Lower lobe of right lung (tissue), 2 donors: ENCODE data around the gene CITED2. TPM values are rescaled to one million over a fixed set of nuclear protein-coding genes. Genes with fewer than 3 reads are reported as not detected.
A peak's percentile ranks its signal among the peaks of the same experiment; 100 is the strongest.

ENCODE experiments used
- ATAC-seq, 2 donors: fragments of 200-7000 bp; cut with Tn5 transposase; one replicate each; pipeline ENCODE4 v1.9.1; 2020 to 2022; ENCODE audit warnings: mild to moderate bottlenecking in 2 of 2, moderate library complexity in 2 of 2
- DNase-seq: peaks from one replicate; pipeline ENCODE4 v3.0.0-alpha.2; 2020
- H3K27ac ChIP-seq: fragments of 200-600 bp; one replicate; pipeline ENCODE4 v1.8.0; 2022
- H3K27me3 ChIP-seq: fragments of 200-600 bp; one replicate; pipeline ENCODE4 v1.8.0; 2022; ENCODE audit warnings: low read depth
- H3K36me3 ChIP-seq: fragments of 200-600 bp; one replicate; pipeline ENCODE4 v1.8.0; 2022; ENCODE audit warnings: mild to moderate bottlenecking
- H3K4me1 ChIP-seq: fragments of 200-600 bp; one replicate; pipeline ENCODE4 v1.8.0; 2022
- H3K4me3 ChIP-seq: fragments of 200-600 bp; one replicate; pipeline ENCODE4 v1.8.0; 2022; ENCODE audit warnings: mild to moderate bottlenecking
- H3K9me3 ChIP-seq: fragments of 200-600 bp; one replicate; pipeline ENCODE4 v1.8.0; 2022
- intact Hi-C: fragments of 100-400 bp; cut with DNase I; formaldehyde crosslinking; loops from one replicate; pipeline ENCODE4 v1.11.0; 2022
- total RNA-seq: library from RNA; stranded (reverse); fragmentation: NEBNext Ultra II Directional; extraction: Animal tissue kit (Norgen Biotek cat#: 25700); gene quantifications from one replicate; pipeline ENCODE4 v1.2.1, GENCODE V29; 2021
- TF ChIP-seq, protein P1 (sequence below): fragments of 200-600 bp; IDR thresholded peaks from one replicate; pipeline ENCODE4 v1.8.0; 2022; ENCODE audit warnings: antibody characterized with exemption, mild to moderate bottlenecking
- donor health status: DM: no; HTN: yes; CAD: no; lungs with severe emphysema.

The CITED2 gene
- total RNA-seq, 1 donor from 2014 or later, result 275 TPM

- no peak overlapping the region for H3K27ac ChIP-seq
- intact Hi-C loops, result no loop called here
Measured at GRCh38 chr6:139336488-139336887, 38.0 kb downstream of the CITED2 start.

GRCh38 chr6:139335447-139336210, 38.8 kb downstream of the CITED2 start:
- H3K4me1 ChIP-seq, result peaks cover 18% of the 10 kb centered on the region
- intact Hi-C loops, result no loop called here
- H3K9me3 ChIP-seq, result no peaks in the 10 kb centered on the region
- no peaks in the 10 kb centered on the region for H3K36me3 ChIP-seq
- H3K27me3 ChIP-seq, result no peaks in the 10 kb centered on the region
- TF ChIP-seq, protein P1, sequence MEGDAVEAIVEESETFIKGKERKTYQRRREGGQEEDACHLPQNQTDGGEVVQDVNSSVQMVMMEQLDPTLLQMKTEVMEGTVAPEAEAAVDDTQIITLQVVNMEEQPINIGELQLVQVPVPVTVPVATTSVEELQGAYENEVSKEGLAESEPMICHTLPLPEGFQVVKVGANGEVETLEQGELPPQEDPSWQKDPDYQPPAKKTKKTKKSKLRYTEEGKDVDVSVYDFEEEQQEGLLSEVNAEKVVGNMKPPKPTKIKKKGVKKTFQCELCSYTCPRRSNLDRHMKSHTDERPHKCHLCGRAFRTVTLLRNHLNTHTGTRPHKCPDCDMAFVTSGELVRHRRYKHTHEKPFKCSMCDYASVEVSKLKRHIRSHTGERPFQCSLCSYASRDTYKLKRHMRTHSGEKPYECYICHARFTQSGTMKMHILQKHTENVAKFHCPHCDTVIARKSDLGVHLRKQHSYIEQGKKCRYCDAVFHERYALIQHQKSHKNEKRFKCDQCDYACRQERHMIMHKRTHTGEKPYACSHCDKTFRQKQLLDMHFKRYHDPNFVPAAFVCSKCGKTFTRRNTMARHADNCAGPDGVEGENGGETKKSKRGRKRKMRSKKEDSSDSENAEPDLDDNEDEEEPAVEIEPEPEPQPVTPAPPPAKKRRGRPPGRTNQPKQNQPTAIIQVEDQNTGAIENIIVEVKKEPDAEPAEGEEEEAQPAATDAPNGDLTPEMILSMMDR, result no peak
- H3K4me3 ChIP-seq, result no peak overlapping the region
- no peak overlapping the region for H3K27ac ChIP-seq
- DNase-seq (no peak), ATAC-seq (no peak)

More at GRCh38 chr6:139336488-139336887, 38.0 kb downstream of the CITED2 start:
- Histone ChIP-seq H3K4me3 (no peak overlapping the region), H3K4me1 (peaks cover 18% of the 10 kb centered on the region), H3K9me3 (no peaks in the 10 kb centered on the region), H3K36me3 (no peaks in the 10 kb centered on the region), H3K27me3 (no peaks in the 10 kb centered on the region)
- no peak for DNase-seq
- ATAC-seq, result no peak
- TF ChIP-seq, protein P1, result no peak

GRCh38 chr6:139334806-139335446, 39.5 kb downstream of the CITED2 start:
- DNase-seq, result no peak
- peak overlapping the region; percentile 24 for H3K27ac ChIP-seq
- intact Hi-C loops, result no loop called here
- no peak overlapping the region for H3K4me3 ChIP-seq
- H3K36me3 ChIP-seq, result no peaks in the 10 kb centered on the region
- peaks cover 18% of the 10 kb centered on the region for H3K4me1 ChIP-seq
- TF ChIP-seq, protein P1, result no peak
- no peaks in the 10 kb centered on the region for H3K27me3 ChIP-seq
- no peaks in the 10 kb centered on the region for H3K9me3 ChIP-seq
- peak in 1 of 2 donors; percentile 36 for ATAC-seq

DNA sequence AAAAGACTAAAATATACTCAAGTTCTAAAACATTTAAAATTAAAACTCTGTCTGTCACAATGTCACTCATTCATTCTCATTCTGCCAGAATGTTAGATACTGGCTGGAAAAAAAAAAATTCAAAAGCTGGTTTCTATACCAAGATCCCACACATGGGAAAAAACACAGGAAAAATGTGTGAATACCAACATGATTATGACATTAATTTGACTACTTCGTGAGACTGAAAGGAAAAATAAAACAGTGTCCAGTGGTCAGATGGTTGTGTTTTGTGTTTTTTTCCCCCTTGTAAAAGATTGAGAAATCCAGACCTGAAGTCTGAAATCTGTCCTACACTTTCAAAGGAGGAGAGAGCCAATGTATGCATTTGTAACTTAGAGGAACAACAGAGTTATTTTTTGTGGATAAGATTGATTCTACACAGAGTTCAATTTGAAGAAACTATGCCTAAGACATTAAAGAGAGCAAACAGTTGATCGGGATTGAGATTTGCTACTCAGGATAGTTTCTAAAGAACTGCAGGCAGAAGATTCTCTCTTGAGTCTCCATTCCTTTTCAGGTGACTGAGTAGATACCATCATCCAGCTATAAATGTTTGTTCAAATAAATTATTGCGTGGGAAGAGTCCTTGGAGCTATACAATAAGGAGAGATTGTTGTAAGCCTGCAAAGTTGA, 43.5 kb downstream of the CITED2 start:
- no peak overlapping the region for H3K27ac ChIP-seq
- H3K4me3 ChIP-seq, result no peak overlapping the region
- ATAC-seq (no peak), DNase-seq (no peak)
- intact Hi-C loops, result no loop called here
- TF ChIP-seq, protein P1, result no peak
- no peaks in the 10 kb centered on the region for H3K36me3 ChIP-seq
- peaks cover 5% of the 10 kb centered on the region for H3K4me1 ChIP-seq
- H3K27me3 ChIP-seq, result no peaks in the 10 kb centered on the region
- H3K9me3 ChIP-seq, result no peaks in the 10 kb centered on the region

- DNase-seq (no peak), ATAC-seq (no peak)
- H3K4me1 ChIP-seq, result peaks cover 5% of the 10 kb centered on the region
- H3K36me3 ChIP-seq, result no peaks in the 10 kb centered on the region
- H3K27ac ChIP-seq, result no peak overlapping the region
- no peaks in the 10 kb centered on the region for H3K9me3 ChIP-seq
- no peaks in the 10 kb centered on the region for H3K27me3 ChIP-seq
- no peak overlapping the region for H3K4me3 ChIP-seq
- TF ChIP-seq, protein P1, result no peak
- intact Hi-C loops, result no loop called here
Measured at GRCh38 chr6:139330306-139330705, 44.1 kb downstream of the CITED2 start.
